OCI-LY7 (cell line): Measurements from ENCODE around the gene LSAMP. TPM values are rescaled to one million over a fixed set of nuclear protein-coding genes. Genes with fewer than 3 reads are reported as not detected.

Source experiments
- BruUV-seq: library from RNA; stranded (reverse); fragments of 400-500 nt; replicated peaks from 2 replicates; lab custom pipeline; 2021; lab: Mats Ljungman, UMichigan
- CTCF ChIA-PET: fragments of 300-600 bp; sonication (Branson Sonifier 250); formaldehyde crosslinking; loops from one replicate; lab custom pipeline; 2022; ENCODE audit warnings: antibody characterized with exemption; ENCODE audit not compliant: unreplicated experiment; lab: Charles Lee
- POLR2A ChIA-PET: fragments of 300-600 bp; sonication (Branson Sonifier 250); formaldehyde crosslinking; loops from one replicate; lab custom pipeline; 2022; ENCODE audit warnings: antibody characterized with exemption; lab: Charles Lee
- DNase-seq: peaks from one replicate; pipeline ENCODE4 v3.0.0-alpha.2; 2015; ENCODE audit warnings: low spot score
- H2AFZ ChIP-seq: fragments of 200-600 bp; sonication (generic), shearing (Covaris generic); 2 replicates; pipeline ENCODE4 v1.6.1; 2014; ENCODE audit warnings: mild to moderate bottlenecking, antibody characterized with exemption, low read length, moderate library complexity
- H3K27ac ChIP-seq: fragments of 200-600 bp; sonication (generic); 2 replicates; pipeline ENCODE4 v1.5.1; 2014; ENCODE audit warnings: mixed run types, low read depth, mild to moderate bottlenecking, moderate library complexity, low read length, inconsistent platforms; ENCODE audit not compliant: poor library complexity, severe bottlenecking
- H3K36me3 ChIP-seq: fragments of 200-600 bp; sonication (generic); 2 replicates; pipeline ENCODE4 v1.6.1; 2014; ENCODE audit warnings: mild to moderate bottlenecking, antibody characterized with exemption, low read length, moderate library complexity, mixed read lengths; ENCODE audit not compliant: insufficient read depth
- H3K4me1 ChIP-seq: fragments of 200-600 bp; sonication (generic); 2 replicates; pipeline ENCODE4 v1.5.1; 2014; ENCODE audit warnings: mild to moderate bottlenecking, low read length; ENCODE audit not compliant: insufficient read depth, poor library complexity, severe bottlenecking
- H3K4me2 ChIP-seq: fragments of 200-600 bp; sonication (generic); 2 replicates; pipeline ENCODE4 v1.6.1; 2014; ENCODE audit warnings: mild to moderate bottlenecking, low read length
- H3K4me3 ChIP-seq: fragments of 200-600 bp; sonication (generic); 2 replicates; pipeline ENCODE4 v1.5.1; 2014; ENCODE audit warnings: mild to moderate bottlenecking, low read depth, low read length; ENCODE audit not compliant: poor library complexity, severe bottlenecking
- H3K79me2 ChIP-seq: fragments of 200-600 bp; sonication (generic); 2 replicates; pipeline ENCODE4 v1.6.1; 2016; ENCODE audit warnings: low read depth, mild to moderate bottlenecking, low read length, moderate library complexity, mixed read lengths; ENCODE audit not compliant: insufficient read depth
- H3K9me2 ChIP-seq: fragments of 200-600 bp; sonication (generic); 2 replicates; pipeline ENCODE4 v1.6.1; 2016; ENCODE audit warnings: mild to moderate bottlenecking, low read length, mixed read lengths; ENCODE audit not compliant: insufficient read depth
- H3K9me3 ChIP-seq: fragments of 200-600 bp; sonication (generic); 2 replicates; pipeline ENCODE4 v1.6.1; 2014; ENCODE audit warnings: mild to moderate bottlenecking, mixed run types, low read length, mixed read lengths
- H4K20me1 ChIP-seq: fragments of 200-600 bp; sonication (generic); 2 replicates; pipeline ENCODE4 v1.6.1; 2014; ENCODE audit warnings: mild to moderate bottlenecking, antibody characterized with exemption, low read length, moderate library complexity, mixed read lengths; ENCODE audit not compliant: insufficient read depth
- EZH2phosphoT487 ChIP-seq: fragments of 200-600 bp; sonication (generic); IDR thresholded peaks from 2 replicates; pipeline ENCODE4 v1.6.1; 2018; ENCODE audit warnings: low read depth, borderline replicate concordance, mild to moderate bottlenecking, mixed run types, antibody characterized with exemption, low read length, moderate library complexity, mixed read lengths
- intact Hi-C: fragments of 100-400 bp; cut with micrococcal nuclease; formaldehyde crosslinking; loops from one replicate; pipeline ENCODE4 v1.10.0; 2022; ENCODE audit not compliant: unreplicated experiment
- total RNA-seq, 2 experiments: library from RNA; depleted of rRNA in 1 of 2; stranded (reverse); fragments of >200 nt in 1 of 2; shearing (Covaris generic) in 1 of 2; gene quantifications; 2 replicates each; pipeline ENCODE4 v1.2.3, GENCODE V29; 2014 to 2022
- TF ChIP-seq, protein P1 (sequence below): fragments of 200-600 bp; sonication (generic); conservative IDR thresholded peaks from 2 replicates; pipeline ENCODE4 v1.5.1; 2014; ENCODE audit warnings: mild to moderate bottlenecking, antibody characterized with exemption, low read length, moderate library complexity, mixed read lengths

LSAMP gene
- total RNA-seq, 2 experiments from 2014 or later: 1.4 TPM; not detected in 1

DNA sequence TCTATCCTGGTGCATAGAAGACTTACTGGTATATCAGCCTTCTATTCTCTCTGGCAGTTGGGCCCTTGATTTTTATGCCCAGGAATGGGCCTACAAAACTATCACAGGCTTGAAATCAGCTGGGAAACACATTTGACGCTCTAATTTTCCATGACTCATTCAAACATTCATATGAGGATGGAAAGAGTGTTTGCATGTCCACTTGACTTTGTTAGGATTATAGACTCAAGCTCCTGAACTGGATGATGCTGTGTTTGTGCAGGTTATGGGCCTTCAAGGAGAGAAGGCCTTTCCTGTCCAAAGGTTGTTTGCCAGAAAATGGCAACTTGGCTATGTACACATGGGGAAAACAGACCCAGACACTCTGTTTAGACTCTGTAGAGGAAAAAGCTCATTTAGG lies 602.1 kb downstream of the LSAMP start:
- POLR2A ChIA-PET: no interaction called here
- H3K4me3 ChIP-seq: no peak overlapping the region
- H3K27ac ChIP-seq: no peak overlapping the region
- H3K4me1 ChIP-seq: no peaks in the 10 kb centered on the region
- TF ChIP-seq, protein P1, sequence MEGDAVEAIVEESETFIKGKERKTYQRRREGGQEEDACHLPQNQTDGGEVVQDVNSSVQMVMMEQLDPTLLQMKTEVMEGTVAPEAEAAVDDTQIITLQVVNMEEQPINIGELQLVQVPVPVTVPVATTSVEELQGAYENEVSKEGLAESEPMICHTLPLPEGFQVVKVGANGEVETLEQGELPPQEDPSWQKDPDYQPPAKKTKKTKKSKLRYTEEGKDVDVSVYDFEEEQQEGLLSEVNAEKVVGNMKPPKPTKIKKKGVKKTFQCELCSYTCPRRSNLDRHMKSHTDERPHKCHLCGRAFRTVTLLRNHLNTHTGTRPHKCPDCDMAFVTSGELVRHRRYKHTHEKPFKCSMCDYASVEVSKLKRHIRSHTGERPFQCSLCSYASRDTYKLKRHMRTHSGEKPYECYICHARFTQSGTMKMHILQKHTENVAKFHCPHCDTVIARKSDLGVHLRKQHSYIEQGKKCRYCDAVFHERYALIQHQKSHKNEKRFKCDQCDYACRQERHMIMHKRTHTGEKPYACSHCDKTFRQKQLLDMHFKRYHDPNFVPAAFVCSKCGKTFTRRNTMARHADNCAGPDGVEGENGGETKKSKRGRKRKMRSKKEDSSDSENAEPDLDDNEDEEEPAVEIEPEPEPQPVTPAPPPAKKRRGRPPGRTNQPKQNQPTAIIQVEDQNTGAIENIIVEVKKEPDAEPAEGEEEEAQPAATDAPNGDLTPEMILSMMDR: no peak
- TF ChIP-seq EZH2phosphoT487: no peak
- H3K79me2 ChIP-seq: no peaks in the 10 kb centered on the region
- H4K20me1 ChIP-seq: no peaks in the 10 kb centered on the region
- no peaks in the 10 kb centered on the region for H3K9me3 ChIP-seq
- no peaks in the 10 kb centered on the region for H3K9me2 ChIP-seq
- no TSS peak for BruUV-seq
- no peak overlapping the region for H2AFZ ChIP-seq
- intact Hi-C loops: no loop called here
- H3K4me2 ChIP-seq: no peak overlapping the region
- CTCF ChIA-PET: no interaction called here
- H3K36me3 ChIP-seq: no peaks in the 10 kb centered on the region
- DNase-seq: no peak

DNA sequence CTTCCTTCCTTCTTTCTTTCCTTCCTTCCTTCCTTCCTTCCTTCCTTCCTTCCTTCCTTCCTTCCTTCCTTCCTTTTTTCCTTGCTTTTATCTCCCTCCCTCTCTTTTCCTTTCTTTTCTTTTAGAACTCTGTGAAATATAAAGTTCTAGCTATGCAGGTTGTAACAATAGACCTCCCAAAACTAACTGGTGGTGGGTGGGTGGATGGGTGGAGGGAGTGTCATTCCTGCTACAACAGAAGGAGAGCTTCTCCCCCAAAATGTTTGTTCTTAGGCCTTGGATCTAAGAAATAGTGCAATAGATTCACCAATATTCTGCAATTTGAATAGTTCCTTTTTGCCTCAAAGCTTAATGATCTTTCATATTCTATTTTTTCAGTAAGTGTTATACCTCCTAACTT lies 606.0 kb downstream of the LSAMP start:
- BruUV-seq: no TSS peak
- no peak for TF ChIP-seq EZH2phosphoT487
- TF ChIP-seq, protein P1: no peak
- Histone ChIP-seq H3K9me3 (no peaks in the 10 kb centered on the region), H3K36me3 (no peaks in the 10 kb centered on the region), H3K4me2 (no peak overlapping the region), H4K20me1 (no peaks in the 10 kb centered on the region), H3K9me2 (no peaks in the 10 kb centered on the region), H3K27ac (no peak overlapping the region), H2AFZ (no peak overlapping the region), H3K79me2 (no peaks in the 10 kb centered on the region), H3K4me1 (no peaks in the 10 kb centered on the region), H3K4me3 (no peak overlapping the region)
- POLR2A ChIA-PET: no interaction called here
- no peak for DNase-seq
- intact Hi-C loops: no loop called here
- CTCF ChIA-PET: no interaction called here

DNA sequence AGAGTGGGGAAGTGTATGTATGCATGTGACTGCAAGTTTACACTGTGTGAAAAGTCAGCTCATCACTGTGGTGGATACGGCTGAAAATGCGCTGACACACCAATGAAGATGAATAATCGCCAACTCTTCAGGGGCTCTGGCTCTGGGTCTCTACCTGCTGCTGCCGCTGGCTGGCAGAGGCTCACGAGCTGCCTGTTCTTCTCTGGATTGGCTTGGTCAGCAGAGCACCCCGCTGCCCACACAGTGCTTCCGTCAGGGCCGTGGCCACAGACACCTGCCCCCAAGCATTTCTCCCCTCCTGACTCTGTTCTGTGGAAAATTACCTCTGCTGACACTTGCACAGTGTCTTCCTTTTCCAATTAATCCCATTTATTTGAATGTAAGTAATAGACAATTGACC lies 606.5 kb downstream of the LSAMP start:
- Histone ChIP-seq H2AFZ (no peak overlapping the region), H3K9me3 (no peaks in the 10 kb centered on the region), H4K20me1 (no peaks in the 10 kb centered on the region), H3K79me2 (no peaks in the 10 kb centered on the region), H3K36me3 (no peaks in the 10 kb centered on the region), H3K27ac (no peak overlapping the region), H3K9me2 (no peaks in the 10 kb centered on the region), H3K4me1 (no peaks in the 10 kb centered on the region), H3K4me2 (no peak overlapping the region), H3K4me3 (no peak overlapping the region)
- ChIA-PET POLR2A (no interaction called here), CTCF (no interaction called here)
- BruUV-seq: no TSS peak
- TF ChIP-seq EZH2phosphoT487: no peak
- TF ChIP-seq, protein P1: no peak
- intact Hi-C loops: no loop called here
- no peak for DNase-seq
